GM21390 (cell line): ENCODE data around the gene CTDSP1.

ENCODE experiments used
- ATAC-seq: cut with Tn5 transposase; IDR thresholded peaks from one replicate; pipeline ENCODE4 v1.9.1; 2021; ENCODE audit not compliant: unreplicated experiment

Gene CTDSP1

GRCh38 chr2:218398437-218399390 lies 954 bp upstream of the CTDSP1 start:
- peak; percentile 28 for ATAC-seq

- no peak for ATAC-seq
Measured at GRCh38 chr2:218400167-218400929, 680 bp downstream of the CTDSP1 start.

- no peak for ATAC-seq
Measured at GRCh38 chr2:218400930-218401881, 1.5 kb downstream of the CTDSP1 start.

DNA sequence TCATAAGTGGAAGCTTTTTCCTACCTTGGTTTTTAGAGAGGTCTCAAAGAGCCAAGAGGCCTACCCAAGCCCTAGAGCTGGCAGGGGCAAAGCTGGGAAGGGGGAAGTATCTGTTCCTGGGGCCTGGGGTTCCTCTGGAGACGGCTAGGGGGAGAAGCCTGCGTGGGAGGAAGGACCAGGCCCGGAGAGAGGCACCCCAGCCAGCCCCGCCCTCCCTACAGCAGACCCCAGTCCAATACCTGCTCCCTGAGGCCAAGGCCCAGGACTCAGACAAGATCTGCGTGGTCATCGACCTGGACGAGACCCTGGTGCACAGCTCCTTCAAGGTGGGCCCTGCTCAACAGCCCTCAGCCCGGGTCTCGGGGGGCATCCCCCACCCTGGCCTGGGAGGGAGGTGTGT lies 2.2 kb downstream of the CTDSP1 start:
- no peak for ATAC-seq

DNA sequence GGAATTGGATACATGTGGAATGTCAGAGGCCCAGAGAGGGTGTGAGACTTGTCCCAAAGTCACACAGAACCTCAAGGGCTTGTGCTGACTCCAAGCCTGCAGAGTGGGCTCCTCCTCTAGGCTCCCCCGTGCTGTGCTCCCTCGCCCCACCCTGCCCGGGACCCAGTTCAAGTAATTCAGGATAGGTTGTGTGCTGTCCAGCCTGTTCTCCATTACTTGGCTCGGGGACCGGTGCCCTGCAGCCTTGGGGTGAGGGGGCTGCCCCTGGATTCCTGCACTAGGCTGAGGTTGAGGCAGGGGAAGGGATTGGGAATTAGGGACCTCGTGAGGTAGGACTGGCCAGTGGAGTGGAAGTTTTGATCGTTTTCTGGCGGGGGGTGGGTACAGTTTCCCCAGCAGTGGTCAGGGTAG lies 2.8 kb downstream of the CTDSP1 start:
- ATAC-seq = no peak

DNA sequence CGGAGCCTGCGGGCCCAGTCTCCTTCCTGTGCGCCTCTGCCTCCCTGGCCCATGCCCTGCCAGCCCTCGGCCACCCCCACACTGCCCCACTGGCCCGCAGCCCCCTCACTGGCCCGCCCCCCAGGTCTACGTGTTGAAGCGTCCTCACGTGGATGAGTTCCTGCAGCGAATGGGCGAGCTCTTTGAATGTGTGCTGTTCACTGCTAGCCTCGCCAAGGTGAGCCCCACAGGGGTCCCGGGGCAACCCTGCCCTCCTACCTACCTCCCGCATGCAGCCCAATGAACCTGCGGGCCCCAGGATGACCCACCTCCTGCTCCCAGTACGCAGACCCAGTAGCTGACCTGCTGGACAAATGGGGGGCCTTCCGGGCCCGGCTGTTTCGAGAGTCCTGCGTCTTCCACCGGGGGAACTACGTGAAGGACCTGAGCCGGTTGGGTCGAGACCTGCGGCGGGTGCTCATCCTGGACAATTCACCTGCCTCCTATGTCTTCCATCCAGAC lies 3.3 kb downstream of the CTDSP1 start:
- ATAC-seq = no peak

DNA sequence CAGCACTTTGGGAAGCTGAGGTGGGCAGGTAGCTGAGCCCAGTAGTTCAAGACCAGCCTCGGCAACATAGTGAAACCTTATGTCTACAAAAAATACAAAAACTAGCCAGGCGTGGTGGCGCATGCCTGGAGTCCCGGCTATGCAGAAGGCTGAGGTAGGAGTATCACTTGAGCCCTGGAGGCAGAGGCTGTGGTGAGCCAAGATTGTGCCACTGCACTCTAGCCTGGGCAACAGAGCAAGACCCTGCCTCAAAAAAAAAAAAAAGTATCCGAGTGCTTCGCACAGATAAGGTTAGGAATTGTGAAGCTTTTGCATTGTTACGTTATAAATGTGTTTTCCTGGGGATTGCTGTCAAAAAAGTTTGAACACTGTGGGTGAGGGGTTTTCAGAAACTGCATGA lies 4.1 kb downstream of the CTDSP1 start:
- ATAC-seq = no peak

DNA sequence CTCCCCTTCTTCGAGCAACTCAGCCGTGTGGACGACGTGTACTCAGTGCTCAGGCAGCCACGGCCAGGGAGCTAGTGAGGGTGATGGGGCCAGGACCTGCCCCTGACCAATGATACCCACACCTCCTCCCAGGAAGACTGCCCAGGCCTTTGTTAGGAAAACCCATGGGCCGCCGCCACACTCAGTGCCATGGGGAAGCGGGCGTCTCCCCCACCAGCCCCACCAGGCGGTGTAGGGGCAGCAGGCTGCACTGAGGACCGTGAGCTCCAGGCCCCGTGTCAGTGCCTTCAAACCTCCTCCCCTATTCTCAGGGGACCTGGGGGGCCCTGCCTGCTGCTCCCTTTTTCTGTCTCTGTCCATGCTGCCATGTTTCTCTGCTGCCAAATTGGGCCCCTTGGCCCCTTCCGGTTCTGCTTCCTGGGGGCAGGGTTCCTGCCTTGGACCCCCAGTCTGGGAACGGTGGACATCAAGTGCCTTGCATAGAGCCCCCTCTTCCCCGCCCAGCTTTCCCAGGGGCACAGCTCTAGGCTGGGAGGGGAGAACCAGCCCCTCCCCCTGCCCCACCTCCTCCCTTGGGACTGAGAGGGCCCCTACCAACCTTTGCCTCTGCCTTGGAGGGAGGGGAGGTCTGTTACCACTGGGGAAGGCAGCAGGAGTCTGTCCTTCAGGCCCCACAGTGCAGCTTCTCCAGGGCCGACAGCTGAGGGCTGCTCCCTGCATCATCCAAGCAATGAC lies 4.8 kb downstream of the CTDSP1 start:
- ATAC-seq = no peak

DNA sequence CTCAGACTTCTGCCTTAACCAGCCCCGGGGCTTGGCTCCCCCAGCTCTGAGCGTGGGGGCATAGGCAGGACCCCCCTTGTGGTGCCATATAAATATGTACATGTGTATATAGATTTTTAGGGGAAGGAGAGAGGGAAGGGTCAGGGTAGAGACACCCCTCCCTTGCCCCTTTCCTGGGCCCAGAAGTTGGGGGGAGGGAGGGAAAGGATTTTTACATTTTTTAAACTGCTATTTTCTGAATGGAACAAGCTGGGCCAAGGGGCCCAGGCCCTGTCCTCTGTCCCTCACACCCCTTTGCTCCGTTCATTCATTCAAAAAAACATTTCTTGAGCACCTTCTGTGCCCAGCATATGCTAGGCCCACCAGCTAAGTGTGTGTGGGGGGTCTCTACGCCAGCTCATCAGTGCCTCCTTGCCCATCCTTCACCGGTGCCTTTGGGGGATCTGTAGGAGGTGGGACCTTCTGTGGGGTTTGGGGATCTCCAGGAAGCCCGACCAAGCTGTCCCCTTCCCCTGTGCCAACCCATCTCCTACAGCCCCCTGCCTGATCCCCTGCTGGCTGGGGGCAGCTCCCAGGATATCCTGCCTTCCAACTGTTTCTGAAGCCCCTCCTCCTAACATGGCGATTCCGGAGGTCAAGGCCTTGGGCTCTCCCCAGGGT lies 5.5 kb downstream of the CTDSP1 start:
- no peak for ATAC-seq

DNA sequence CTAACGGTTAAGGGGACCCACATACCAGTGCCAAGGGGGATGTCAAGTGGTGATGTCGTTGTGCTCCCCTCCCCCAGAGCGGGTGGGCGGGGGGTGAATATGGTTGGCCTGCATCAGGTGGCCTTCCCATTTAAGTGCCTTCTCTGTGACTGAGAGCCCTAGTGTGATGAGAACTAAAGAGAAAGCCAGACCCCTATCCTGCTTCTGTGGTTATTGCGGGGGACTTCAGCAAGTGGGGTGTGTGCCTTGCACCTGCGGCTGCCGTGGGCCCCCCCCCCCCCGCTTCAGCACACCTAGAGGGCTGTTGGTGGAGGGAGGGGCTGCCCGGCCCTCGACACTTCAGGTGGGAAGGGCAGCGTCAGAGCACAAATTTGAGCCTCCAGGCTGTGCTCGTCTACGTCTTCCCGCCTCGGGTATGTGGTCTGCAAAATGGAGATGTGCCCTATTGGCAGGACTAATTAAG lies 6.1 kb downstream of the CTDSP1 start:
- ATAC-seq = peak; percentile 16

- ATAC-seq = peak; percentile 74
Measured at GRCh38 chr2:218406209-218406948, 6.7 kb downstream of the CTDSP1 start.

GRCh38 chr2:218406949-218407618 lies 7.4 kb downstream of the CTDSP1 start:
- no peak for ATAC-seq

GRCh38 chr2:218407717-218408116 lies 8.0 kb downstream of the CTDSP1 start:
- no peak for ATAC-seq

GRCh38 chr2:218418321-218418716 lies 18.7 kb downstream of the CTDSP1 start:
- no peak for ATAC-seq

DNA sequence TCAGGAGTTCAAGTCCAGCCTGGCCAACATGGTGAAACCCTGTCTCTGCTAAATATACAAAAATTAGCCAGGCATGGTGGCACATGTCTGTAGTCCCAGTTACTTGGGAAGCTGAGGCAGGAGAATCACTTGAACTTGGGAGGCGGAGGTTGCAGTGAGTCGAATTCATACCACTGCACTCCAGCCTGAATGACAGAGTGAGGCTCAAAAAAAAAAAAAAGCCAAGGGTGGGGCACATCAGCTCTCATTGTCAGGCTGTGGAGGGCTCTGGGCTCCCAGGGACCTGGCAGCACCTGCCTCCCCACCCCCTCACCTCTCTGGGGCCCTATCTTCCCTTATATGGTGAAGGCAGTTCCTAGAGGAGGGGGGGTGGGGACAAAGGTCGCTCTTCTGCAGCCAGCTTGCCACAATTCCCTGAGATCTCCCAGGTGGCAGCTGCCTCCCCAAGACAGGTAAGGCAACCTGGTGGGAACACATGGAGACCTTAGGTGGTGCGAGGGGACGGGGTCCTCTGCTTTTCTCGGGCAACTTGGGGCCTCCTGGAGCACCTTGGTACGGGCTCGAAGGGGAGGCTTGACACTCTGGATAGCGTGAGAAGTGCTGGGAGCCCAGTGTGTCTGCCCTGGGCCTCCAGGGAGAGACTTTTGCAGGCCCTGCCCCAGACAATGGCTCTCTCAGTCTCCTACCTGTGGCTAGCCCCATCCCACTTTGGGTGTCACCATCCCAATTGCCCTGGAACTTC lies 19.2 kb downstream of the CTDSP1 start, which contains the start of gene VIL1:
TSS of gene VIL1 (plus strand) at position 407 of the 742 bp plus-strand sequence. CDS start 4,656 bp downstream, outside the sequence.
- ATAC-seq = no peak

GRCh38 chr2:218419630-218420216 lies 20.1 kb downstream of the CTDSP1 start:
- ATAC-seq = no peak

- no peak for ATAC-seq
Measured at GRCh38 chr2:218421027-218421426, 21.4 kb downstream of the CTDSP1 start.
